ENCODE data around the gene ANKRD22.

DNA sequence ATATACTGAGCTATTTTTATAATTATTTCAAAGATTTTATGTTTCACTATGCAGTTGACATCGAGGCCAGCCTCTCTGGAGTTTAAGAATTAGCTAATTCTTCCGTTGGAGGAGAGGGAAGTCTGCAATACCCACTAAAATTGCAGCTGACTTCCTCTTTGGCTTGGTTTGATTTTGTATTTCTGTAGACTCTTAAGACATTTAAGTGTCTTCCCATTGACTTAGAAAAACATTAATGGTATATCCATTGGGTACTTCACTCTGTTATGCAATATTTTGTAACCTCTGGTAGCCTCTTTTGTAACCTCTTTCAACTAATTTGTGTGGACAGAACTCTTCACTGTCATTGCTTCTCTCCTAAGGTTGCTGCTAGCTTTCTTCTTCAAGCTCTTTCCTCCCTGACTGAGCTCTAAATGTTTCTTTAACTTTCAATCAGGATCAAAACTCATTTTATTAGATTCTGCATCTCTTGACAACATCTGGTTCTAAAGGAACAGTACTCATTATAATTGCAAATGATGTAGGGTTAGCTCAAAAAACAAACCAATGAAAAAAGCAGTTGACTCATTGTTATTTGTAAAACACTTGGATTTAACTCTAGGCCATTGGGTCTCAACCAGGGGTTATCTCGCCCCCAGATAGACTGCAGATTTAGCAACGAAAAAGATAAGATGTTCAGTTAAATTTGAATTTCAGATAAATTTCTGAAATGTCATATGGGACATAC lies 1.7 kb upstream of the ANKRD22 start:
- TF ChIP-seq, protein P1, sequence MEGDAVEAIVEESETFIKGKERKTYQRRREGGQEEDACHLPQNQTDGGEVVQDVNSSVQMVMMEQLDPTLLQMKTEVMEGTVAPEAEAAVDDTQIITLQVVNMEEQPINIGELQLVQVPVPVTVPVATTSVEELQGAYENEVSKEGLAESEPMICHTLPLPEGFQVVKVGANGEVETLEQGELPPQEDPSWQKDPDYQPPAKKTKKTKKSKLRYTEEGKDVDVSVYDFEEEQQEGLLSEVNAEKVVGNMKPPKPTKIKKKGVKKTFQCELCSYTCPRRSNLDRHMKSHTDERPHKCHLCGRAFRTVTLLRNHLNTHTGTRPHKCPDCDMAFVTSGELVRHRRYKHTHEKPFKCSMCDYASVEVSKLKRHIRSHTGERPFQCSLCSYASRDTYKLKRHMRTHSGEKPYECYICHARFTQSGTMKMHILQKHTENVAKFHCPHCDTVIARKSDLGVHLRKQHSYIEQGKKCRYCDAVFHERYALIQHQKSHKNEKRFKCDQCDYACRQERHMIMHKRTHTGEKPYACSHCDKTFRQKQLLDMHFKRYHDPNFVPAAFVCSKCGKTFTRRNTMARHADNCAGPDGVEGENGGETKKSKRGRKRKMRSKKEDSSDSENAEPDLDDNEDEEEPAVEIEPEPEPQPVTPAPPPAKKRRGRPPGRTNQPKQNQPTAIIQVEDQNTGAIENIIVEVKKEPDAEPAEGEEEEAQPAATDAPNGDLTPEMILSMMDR (IDR thresholded peaks at IDR 0.05; ENCODE audit: low read length) = no peak
- TF ChIP-seq EZH2 (IDR thresholded peaks at IDR 0.05; ENCODE audit: borderline replicate concordance, low read length) = no peak

Data from OCI-LY1 (cell line).